Osteocyte (in vitro differentiated cells): ENCODE results near the gene ATP5F1A. TPM values are rescaled to one million over a fixed set of nuclear protein-coding genes. Genes with fewer than 3 reads are reported as not detected.
"Not testable (repeated sequence)": the region's sequence is repeated elsewhere in the genome, so short reads cannot be mapped to it uniquely, and the experiment has no call there.

Source experiments
- DNase-seq: peaks from one replicate; pipeline ENCODE4 v3.0.0; 2021; ENCODE audit warnings: mixed read lengths; ENCODE audit not compliant: unreplicated experiment; ENCODE audit errors: extremely low spot score
- H3K27ac Mint-ChIP-seq: one replicate; pipeline ENCODE4 v1.8.0; 2021; ENCODE audit warnings: mild to moderate bottlenecking, mixed read lengths; ENCODE audit not compliant: unreplicated experiment
- H3K27me3 Mint-ChIP-seq: one replicate; pipeline ENCODE4 v1.8.0; 2021; ENCODE audit warnings: mixed read lengths; ENCODE audit not compliant: unreplicated experiment
- H3K36me3 Mint-ChIP-seq: one replicate; pipeline ENCODE4 v1.8.0; 2021; ENCODE audit warnings: mixed read lengths; ENCODE audit not compliant: unreplicated experiment
- H3K4me1 Mint-ChIP-seq: one replicate; pipeline ENCODE4 v1.8.0; 2021; ENCODE audit warnings: mixed read lengths; ENCODE audit not compliant: unreplicated experiment
- H3K4me3 Mint-ChIP-seq: one replicate; pipeline ENCODE4 v1.8.0; 2021; ENCODE audit warnings: mild to moderate bottlenecking, moderate library complexity, mixed read lengths; ENCODE audit not compliant: unreplicated experiment
- H3K9me3 Mint-ChIP-seq: one replicate; pipeline ENCODE4 v1.8.0; 2021; ENCODE audit warnings: mixed read lengths; ENCODE audit not compliant: unreplicated experiment
- total RNA-seq: library from RNA; stranded (reverse); gene quantifications from 2 replicates; pipeline ENCODE4 v1.2.1, GENCODE V29; 2021
- TF ChIP-seq, protein P1 (sequence below): fragments of 200-600 bp; sonication (generic); IDR thresholded peaks from 2 replicates; pipeline ENCODE4 v1.5.0; 2021; ENCODE audit warnings: antibody characterized with exemption, mild to moderate bottlenecking, moderate library complexity

The ATP5F1A gene
- total RNA-seq, 1 donor from 2014 or later, result 346 TPM

DNA sequence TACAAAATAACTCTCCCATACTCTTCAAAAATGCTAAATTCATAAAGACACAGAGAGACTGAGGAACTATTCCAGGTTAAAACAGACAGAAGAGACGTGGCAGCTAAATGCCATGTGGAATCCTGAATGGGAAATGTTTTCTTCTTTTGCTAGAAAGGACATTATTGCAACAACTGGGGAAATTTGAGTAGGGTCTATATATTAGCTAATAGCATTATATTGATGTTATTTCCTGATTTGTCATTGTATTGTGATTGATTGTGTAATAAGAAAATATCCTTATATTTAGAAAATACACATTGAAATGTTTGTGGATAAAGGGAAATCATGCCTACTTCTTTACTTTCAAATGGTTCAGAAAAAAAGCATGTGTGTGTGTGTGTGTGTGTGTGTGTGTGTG, 49.5 kb downstream of the ATP5F1A start:
- Mint-ChIP-seq H3K36me3 (peaks cover under 1% of the 10 kb centered on the region), H3K4me1 (peaks cover 15% of the 10 kb centered on the region), H3K27ac (no peak overlapping the region), H3K9me3 (no peaks in the 10 kb centered on the region), H3K4me3 (no peak overlapping the region), H3K27me3 (no peaks in the 10 kb centered on the region)
- TF ChIP-seq, protein P1, sequence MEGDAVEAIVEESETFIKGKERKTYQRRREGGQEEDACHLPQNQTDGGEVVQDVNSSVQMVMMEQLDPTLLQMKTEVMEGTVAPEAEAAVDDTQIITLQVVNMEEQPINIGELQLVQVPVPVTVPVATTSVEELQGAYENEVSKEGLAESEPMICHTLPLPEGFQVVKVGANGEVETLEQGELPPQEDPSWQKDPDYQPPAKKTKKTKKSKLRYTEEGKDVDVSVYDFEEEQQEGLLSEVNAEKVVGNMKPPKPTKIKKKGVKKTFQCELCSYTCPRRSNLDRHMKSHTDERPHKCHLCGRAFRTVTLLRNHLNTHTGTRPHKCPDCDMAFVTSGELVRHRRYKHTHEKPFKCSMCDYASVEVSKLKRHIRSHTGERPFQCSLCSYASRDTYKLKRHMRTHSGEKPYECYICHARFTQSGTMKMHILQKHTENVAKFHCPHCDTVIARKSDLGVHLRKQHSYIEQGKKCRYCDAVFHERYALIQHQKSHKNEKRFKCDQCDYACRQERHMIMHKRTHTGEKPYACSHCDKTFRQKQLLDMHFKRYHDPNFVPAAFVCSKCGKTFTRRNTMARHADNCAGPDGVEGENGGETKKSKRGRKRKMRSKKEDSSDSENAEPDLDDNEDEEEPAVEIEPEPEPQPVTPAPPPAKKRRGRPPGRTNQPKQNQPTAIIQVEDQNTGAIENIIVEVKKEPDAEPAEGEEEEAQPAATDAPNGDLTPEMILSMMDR, result no peak
- no peak for DNase-seq

DNA sequence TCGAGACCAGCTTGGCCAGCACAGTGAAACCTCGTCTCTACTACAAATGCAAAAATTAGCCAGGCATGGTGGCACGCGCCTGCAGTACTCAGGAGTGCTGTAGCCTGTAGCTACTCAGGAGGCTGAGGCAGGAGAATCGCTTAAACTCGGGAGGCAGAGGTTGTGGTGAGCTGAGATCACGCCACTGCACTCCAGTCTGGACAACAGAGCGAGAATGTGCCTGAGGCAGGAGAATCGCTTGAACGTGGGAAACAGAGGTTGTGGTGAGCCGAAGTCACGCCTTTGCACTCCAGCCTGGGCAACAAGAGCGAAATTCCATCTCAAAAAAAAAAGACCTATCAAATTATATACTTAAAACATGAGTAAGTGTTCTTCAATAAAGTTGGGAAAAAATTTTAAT, 50.7 kb downstream of the ATP5F1A start:
- not testable (repeated sequence) for H3K36me3 Mint-ChIP-seq, H3K27ac Mint-ChIP-seq, H3K4me3 Mint-ChIP-seq, H3K9me3 Mint-ChIP-seq, H3K27me3 Mint-ChIP-seq
- peaks cover 12% of the 10 kb centered on the region for H3K4me1 Mint-ChIP-seq
- peak; percentile 51 for DNase-seq

DNA sequence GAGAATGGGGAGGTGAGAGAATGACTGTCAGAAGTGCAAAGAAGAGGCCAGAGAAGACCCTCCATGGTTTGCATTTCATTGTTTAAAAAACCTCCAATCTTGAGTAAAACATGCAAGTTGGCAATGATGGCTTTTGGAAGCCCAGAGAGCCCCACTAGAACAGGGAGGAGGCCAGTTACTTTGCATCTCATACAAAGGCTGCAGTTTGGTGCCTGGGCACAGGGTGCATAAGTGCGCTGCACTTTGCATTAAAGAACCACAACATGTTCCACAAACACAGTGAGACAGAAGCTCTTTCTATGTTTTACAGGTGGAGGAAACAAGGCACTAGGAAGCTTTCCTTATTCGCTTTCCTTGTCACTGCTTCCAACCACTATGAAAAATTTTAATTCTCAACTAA, 51.4 kb downstream of the ATP5F1A start:
- no peak for DNase-seq
- H3K27ac Mint-ChIP-seq, result no peak overlapping the region
- no peaks in the 10 kb centered on the region for H3K9me3 Mint-ChIP-seq
- H3K4me3 Mint-ChIP-seq, result no peak overlapping the region
- H3K27me3 Mint-ChIP-seq, result no peaks in the 10 kb centered on the region
- H3K4me1 Mint-ChIP-seq, result peaks cover 8% of the 10 kb centered on the region
- H3K36me3 Mint-ChIP-seq, result peaks cover 3% of the 10 kb centered on the region
- TF ChIP-seq, protein P1, result no peak

DNA sequence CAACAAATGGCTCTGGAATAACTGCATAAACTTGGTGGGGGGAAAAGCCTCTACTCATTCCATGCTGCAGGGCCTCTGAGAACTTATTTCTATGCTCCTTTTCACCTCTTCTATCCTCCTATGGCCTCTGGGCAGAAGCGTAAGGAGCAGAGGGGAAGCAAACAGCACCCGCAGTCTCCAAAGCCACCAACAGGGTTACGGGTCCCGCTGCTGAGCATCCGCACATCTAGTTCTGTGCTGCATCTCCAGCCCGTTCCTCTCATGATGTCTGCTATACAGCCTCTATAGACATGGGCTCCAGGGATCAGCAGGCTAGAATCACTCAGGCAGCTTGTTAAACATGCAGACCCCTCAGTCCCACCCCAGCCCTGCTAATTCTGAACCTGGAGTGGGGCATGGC, 52.0 kb downstream of the ATP5F1A start:
- Mint-ChIP-seq H3K4me1 (peaks cover 3% of the 10 kb centered on the region), H3K27me3 (no peaks in the 10 kb centered on the region), H3K27ac (no peak overlapping the region), H3K9me3 (no peaks in the 10 kb centered on the region), H3K36me3 (peaks cover 3% of the 10 kb centered on the region), H3K4me3 (no peak overlapping the region)
- DNase-seq, result no peak
- TF ChIP-seq, protein P1, result no peak

DNA sequence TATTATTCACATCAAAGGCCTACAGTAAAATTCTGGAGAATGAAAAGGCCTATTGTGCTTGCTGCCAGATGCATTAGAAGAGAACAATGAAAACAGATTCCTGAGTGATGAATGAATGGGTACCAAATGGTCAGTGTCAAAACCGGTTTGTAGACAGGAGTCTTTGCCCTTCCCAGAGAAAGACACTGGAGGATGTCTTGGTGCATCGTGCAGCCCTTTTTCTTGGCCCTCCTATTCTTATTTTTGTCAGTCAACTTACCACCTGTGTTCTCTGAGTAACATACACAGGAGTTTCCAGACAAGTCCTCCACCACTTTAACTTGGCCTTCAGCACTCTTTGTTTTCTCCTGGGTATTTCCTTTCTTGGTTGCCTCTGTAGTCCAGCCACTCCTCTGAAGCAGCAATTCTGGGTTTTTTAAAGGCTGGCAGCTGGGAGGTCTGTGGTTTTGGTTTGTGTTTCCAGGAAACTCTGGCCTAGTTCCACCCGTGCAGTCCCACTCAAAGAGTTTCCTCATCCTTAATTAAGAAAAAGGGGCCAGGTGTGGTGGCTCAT, 55.4 kb downstream of the ATP5F1A start:
- H3K9me3 Mint-ChIP-seq, result no peaks in the 10 kb centered on the region
- no peak overlapping the region for H3K27ac Mint-ChIP-seq
- TF ChIP-seq, protein P1, result no peak
- H3K36me3 Mint-ChIP-seq, result peaks cover 6% of the 10 kb centered on the region
- no peak overlapping the region for H3K4me3 Mint-ChIP-seq
- no peak for DNase-seq
- peaks cover 3% of the 10 kb centered on the region for H3K4me1 Mint-ChIP-seq
- no peaks in the 10 kb centered on the region for H3K27me3 Mint-ChIP-seq

DNA sequence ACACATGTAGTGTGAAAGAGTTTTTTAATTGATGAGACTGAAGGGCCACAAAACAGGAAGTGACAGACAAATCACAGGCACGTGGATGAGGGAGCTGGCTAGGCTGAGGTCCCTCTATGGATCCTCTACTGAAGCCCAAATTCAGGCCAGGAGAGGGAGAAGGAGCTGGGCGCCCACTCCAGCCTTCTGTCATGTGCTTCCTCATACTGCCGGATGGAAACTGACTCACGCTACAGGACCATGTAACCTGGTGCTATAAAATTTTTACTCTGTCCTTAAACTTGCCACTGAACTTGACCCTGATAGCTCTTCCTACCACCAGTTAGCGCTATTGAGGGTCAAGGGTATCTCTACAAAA, 57.4 kb downstream of the ATP5F1A start:
- Mint-ChIP-seq H3K4me1 (peaks cover 4% of the 10 kb centered on the region), H3K4me3 (no peak overlapping the region), H3K27me3 (no peaks in the 10 kb centered on the region), H3K27ac (no peak overlapping the region), H3K9me3 (no peaks in the 10 kb centered on the region), H3K36me3 (peaks cover 6% of the 10 kb centered on the region)
- TF ChIP-seq, protein P1, result no peak
- no peak for DNase-seq
